H1 (cell line): ENCODE data around the gene NMT1. TPM values are rescaled to one million over a fixed set of nuclear protein-coding genes. Genes with fewer than 3 reads are reported as not detected.

Experiments
- CTCF ChIA-PET: fragments of 300-600 bp; sonication (Branson Sonifier 250); formaldehyde crosslinking; loops from one replicate; lab custom pipeline; 2021; ENCODE audit not compliant: partially characterized antibody; lab: Charles Lee
- POLR2A ChIA-PET: fragments of 300-600 bp; sonication (Branson Sonifier 250); formaldehyde crosslinking; loops from one replicate; lab custom pipeline; 2021; ENCODE audit warnings: inconsistent platforms; ENCODE audit not compliant: partially characterized antibody; lab: Charles Lee
- DNase-seq, 2 experiments: peaks; one replicate each; pipeline versions ENCODE4 v3.0.0 to v3.0.0-alpha.2; 2010 to 2022; ENCODE audit warnings: low spot score in 2 of 2, low read depth in 1 of 2, mixed read lengths in 1 of 2
- FAIRE-seq: peaks from 2 replicates; lab custom pipeline; 2011; peaks lifted over from hg19 to GRCh38; lab: Jason Lieb, UNC
- H2AFZ ChIP-seq: 2 replicates; pipeline ENCODE4 v1.8.1; 2012; ENCODE audit warnings: low read length, inconsistent platforms
- H2AK5ac ChIP-seq: 2 replicates; pipeline ENCODE4 v1.6.1; 2013; ENCODE audit warnings: low read depth, low read length
- H2BK120ac ChIP-seq: replicated peaks from 2 replicates; pipeline ENCODE3; 2013; ENCODE audit warnings: low read depth, low read length, inconsistent platforms
- H2BK12ac ChIP-seq: 2 replicates; pipeline ENCODE4 v1.6.1; 2013; ENCODE audit warnings: low read depth, low read length
- H2BK15ac ChIP-seq: 2 replicates; pipeline ENCODE4 v1.6.1; 2013; ENCODE audit warnings: low read length
- H2BK20ac ChIP-seq: 2 replicates; pipeline ENCODE4 v1.6.1; 2013; ENCODE audit warnings: low read length
- H2BK5ac ChIP-seq: 2 replicates; pipeline ENCODE4 v1.6.1; 2013; ENCODE audit warnings: low read depth, low read length
- H3K14ac ChIP-seq: 2 replicates; pipeline ENCODE4 v1.6.1; 2013; ENCODE audit warnings: inconsistent platforms; ENCODE audit not compliant: insufficient read length
- H3K18ac ChIP-seq: 2 replicates; pipeline ENCODE4 v1.6.1; 2013; ENCODE audit warnings: low read length; ENCODE audit errors: extremely low read depth
- H3K23ac ChIP-seq: 2 replicates; pipeline ENCODE4 v1.6.1; 2013; ENCODE audit warnings: inconsistent platforms; ENCODE audit not compliant: insufficient read length
- H3K23me2 ChIP-seq: 2 replicates; pipeline ENCODE4 v1.6.1; 2013; ENCODE audit warnings: low read depth, low read length
- H3K27ac ChIP-seq: 2 replicates; pipeline ENCODE4 v1.6.1; 2011; ENCODE audit warnings: low read depth, low read length, inconsistent platforms
- H3K27me3 ChIP-seq, 4 experiments: replicated peaks in 1 of 4; 1 replicate in 1 of 4; 2 replicates in 3 of 4; pipeline versions ENCODE4 v1.6.1 to v1.8.1; 2011 to 2013; ENCODE audit warnings: low read length in 3 of 4, mild to moderate bottlenecking in 3 of 4, inconsistent platforms in 2 of 4, mixed read lengths in 2 of 4, moderate library complexity in 1 of 4; ENCODE audit not compliant: control insufficient read depth in 3 of 4, insufficient read depth in 3 of 4; ENCODE audit errors: extremely low read depth in 1 of 4
- H3K36me3 ChIP-seq, 4 experiments: 2 replicates each; pipeline versions ENCODE4 v1.6.1 to v1.8.1; 2011 to 2013; ENCODE audit warnings: mild to moderate bottlenecking in 4 of 4, low read length in 3 of 4, moderate library complexity in 2 of 4, control low read depth in 1 of 4, inconsistent platforms in 1 of 4; ENCODE audit not compliant: insufficient read depth in 4 of 4, control insufficient read depth in 2 of 4
- H3K4ac ChIP-seq: replicated peaks from 2 replicates; pipeline ENCODE3; 2013; ENCODE audit warnings: low read length, low read depth, mixed read lengths, inconsistent platforms; ENCODE audit not compliant: insufficient read length
- H3K4me1 ChIP-seq, 4 experiments: replicated peaks in 1 of 4; 1 replicate in 1 of 4; 2 replicates in 3 of 4; pipeline versions ENCODE4 v1.6.1 to v1.8.1; 2011 to 2013; ENCODE audit warnings: low read length in 3 of 4, inconsistent platforms in 2 of 4, mixed read lengths in 1 of 4; ENCODE audit not compliant: insufficient read depth in 4 of 4, control insufficient read depth in 3 of 4
- H3K4me2 ChIP-seq, 2 experiments: 2 replicates each; pipeline versions ENCODE4 v1.6.1 to v1.8.1; 2011 to 2013; ENCODE audit warnings: low read depth in 2 of 2, low read length in 2 of 2, control low read depth in 1 of 2, inconsistent platforms in 1 of 2, mild to moderate bottlenecking in 1 of 2; ENCODE audit not compliant: insufficient read depth in 1 of 2
- H3K4me3 ChIP-seq, 4 experiments: fragments of 200-600, 300-600 bp in 1 of 4; sonication (generic), shearing (Covaris generic), sonication (Bioruptor Twin) in 1 of 4; 2 replicates each; pipeline versions ENCODE4 v1.5.1 to v1.8.1; 2011 to 2016; ENCODE audit warnings: low read length in 4 of 4, low read depth in 3 of 4, control low read depth in 2 of 4, inconsistent platforms in 2 of 4, mild to moderate bottlenecking in 2 of 4, mixed read lengths in 1 of 4, moderate library complexity in 1 of 4; ENCODE audit not compliant: insufficient read depth in 2 of 4; ENCODE audit errors: extremely low read depth in 1 of 4
- H3K56ac ChIP-seq: replicated peaks from 2 replicates; pipeline ENCODE3; 2013; ENCODE audit warnings: low read depth, mild to moderate bottlenecking, mixed read lengths, low read length, inconsistent platforms; ENCODE audit not compliant: insufficient read length
- H3K79me1 ChIP-seq: 2 replicates; pipeline ENCODE4 v1.6.1; 2013; ENCODE audit warnings: low read depth, low read length, control low read depth
- H3K79me2 ChIP-seq, 2 experiments: 2 replicates each; pipeline versions ENCODE4 v1.6.1 to v1.8.1; 2012 to 2013; ENCODE audit warnings: low read length in 2 of 2, mild to moderate bottlenecking in 2 of 2, inconsistent platforms in 1 of 2; ENCODE audit not compliant: insufficient read depth in 2 of 2, control insufficient read depth in 1 of 2
- H3K9ac ChIP-seq, 4 experiments: replicated peaks in 1 of 4; 1 replicate in 1 of 4; 2 replicates in 3 of 4; pipeline versions ENCODE4 v1.6.1 to v1.8.1; 2011 to 2013; ENCODE audit warnings: low read depth in 3 of 4, low read length in 3 of 4, control low read depth in 2 of 4, mild to moderate bottlenecking in 2 of 4, moderate library complexity in 2 of 4, inconsistent platforms in 1 of 4; ENCODE audit errors: extremely low read depth in 1 of 4
- H3K9me3 ChIP-seq, 2 experiments: 2 replicates each; pipeline versions ENCODE4 v1.6.1 to v1.8.1; 2012 to 2013; ENCODE audit warnings: mild to moderate bottlenecking in 2 of 2, moderate library complexity in 2 of 2, control low read depth in 1 of 2, inconsistent platforms in 1 of 2, low read depth in 1 of 2, low read length in 1 of 2, mixed read lengths in 1 of 2; ENCODE audit not compliant: insufficient read depth in 2 of 2
- H4K20me1 ChIP-seq, 2 experiments: replicated peaks in 1 of 2; 2 replicates each; pipeline versions ENCODE3 to v1.8.1; 2011 to 2013; ENCODE audit warnings: inconsistent platforms in 2 of 2, low read length in 2 of 2, mild to moderate bottlenecking in 1 of 2; ENCODE audit not compliant: insufficient read depth in 2 of 2, control insufficient read depth in 1 of 2
- H4K5ac ChIP-seq: 2 replicates; pipeline ENCODE4 v1.6.1; 2013; ENCODE audit warnings: low read length, low read depth, mixed read lengths, inconsistent platforms; ENCODE audit not compliant: insufficient read length
- H4K8ac ChIP-seq: 2 replicates; pipeline ENCODE4 v1.8.0; 2013; ENCODE audit warnings: mild to moderate bottlenecking, moderate library complexity, low read length, inconsistent platforms; ENCODE audit not compliant: insufficient read depth; ENCODE audit errors: extremely low read depth
- H4K91ac ChIP-seq: replicated peaks from 2 replicates; pipeline ENCODE3; 2013; ENCODE audit warnings: low read length, mixed read lengths, inconsistent platforms; ENCODE audit not compliant: insufficient read length
- CTCF ChIP-seq, 3 experiments: IDR thresholded peaks; 1 replicate in 2 of 3; 2 replicates in 1 of 3; pipeline versions ENCODE4 v1.5.1 to v1.6.1; 2011; ENCODE audit warnings: low read length in 3 of 3, mild to moderate bottlenecking in 3 of 3, inconsistent platforms in 2 of 3, low read depth in 1 of 3, moderate library complexity in 1 of 3; ENCODE audit not compliant: insufficient read depth in 1 of 3; ENCODE audit errors: control extremely low read depth in 1 of 3
- FOSL1 ChIP-seq: IDR thresholded peaks from 2 replicates; pipeline ENCODE4 v1.6.1; 2011; ENCODE audit warnings: mild to moderate bottlenecking, low read depth, low read length, moderate library complexity; ENCODE audit not compliant: insufficient read depth
- WGBS, 2 experiments: shearing (Covaris generic) in 1 of 2; methylation state at CpG; one replicate each; pipeline versions ENCODE4 v1.1.6 to v1.1.7; 2013 to 2015; ENCODE audit warnings: low lambda C conversion rate in 2 of 2, mixed read lengths in 2 of 2, inconsistent platforms in 1 of 2, low coverage in 1 of 2, missing lambda C conversion rate in 1 of 2; ENCODE audit not compliant: insufficient replicate concordance in 2 of 2, insufficient coverage in 1 of 2, insufficient read length in 1 of 2; ENCODE audit errors: extremely low coverage in 1 of 2, missing lambda C conversion rate in 1 of 2; 5-methylcytosine and 5-hydroxymethylcytosine counted together
- polyA plus RNA-seq, 7 experiments: library from polyadenylated mRNA; depleted of rRNA in 3 of 7; stranded (reverse) in 5 of 7; unstranded in 2 of 7; fragments of >200 nt in 5 of 7; fragments of 200-250 nt in 2 of 7; gene quantifications; 1 replicate in 5 of 7; 2 replicates in 1 of 7; 4 replicates in 1 of 7; pipeline versions ENCODE4 v1.2.1 to v1.2.3, GENCODE V29; 2011 to 2013; ENCODE audit warnings: missing spikeins in 2 of 7, mixed read lengths in 2 of 7
- total RNA-seq: library from RNA; stranded (reverse); fragmentation: NEBNext Ultra II Directional; extraction: Animal tissue kit (Norgen Biotek cat#: 25700); gene quantifications from 2 replicates; pipeline ENCODE4 v1.2.1, GENCODE V29; 2021
- TF ChIP-seq, protein P1 (sequence below): IDR thresholded peaks from 2 replicates; pipeline ENCODE4 v1.6.1; 2011; ENCODE audit warnings: low read depth, mild to moderate bottlenecking, low read length; ENCODE audit not compliant: insufficient read depth

NMT1 gene
- total and polyA plus RNA-seq, 2 of the 8 experiments (the other 6 are each of a cell fraction or from before 2014, with no cell fraction given) = 42.9 to 149 TPM

DNA sequence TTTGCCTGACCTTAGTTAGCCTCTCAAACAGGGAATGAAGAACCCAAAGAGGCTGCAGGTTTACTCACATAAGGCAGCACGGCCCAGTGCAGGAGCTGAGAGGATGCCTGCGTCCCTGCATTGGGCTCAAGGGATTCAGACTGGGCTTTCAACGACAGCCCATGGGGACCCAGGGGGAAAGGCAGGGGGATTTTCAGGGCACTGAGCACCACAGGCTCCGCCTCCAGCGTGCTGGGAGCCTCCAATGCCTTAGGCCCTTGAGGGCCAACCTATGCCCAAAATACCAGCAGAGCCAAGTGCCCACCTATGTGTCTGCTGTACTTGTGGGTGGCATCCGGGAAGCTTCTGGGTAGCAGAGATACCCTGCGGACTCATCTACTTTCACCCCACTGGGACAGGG, 32.0 kb upstream of the NMT1 start:
- Histone ChIP-seq H3K9ac (no peak overlapping the region), H2AK5ac (no peak overlapping the region), H3K4me1 (no peaks in the 10 kb centered on the region), H2AFZ (no peak overlapping the region), H2BK12ac (no peak overlapping the region), H2BK20ac (no peak overlapping the region), H2BK120ac (no peak overlapping the region), H3K27ac (no peak overlapping the region; the same call in 1 of the 2 replicates), H4K91ac (no peak overlapping the region), H4K5ac (no peak overlapping the region), H3K56ac (no peak overlapping the region), H3K23me2 (no peaks in the 10 kb centered on the region; the same call in 1 of the 2 replicates), H2BK15ac (no peak overlapping the region), H3K23ac (no peak overlapping the region), H3K4ac (no peak overlapping the region), H3K79me2 (no peaks in the 10 kb centered on the region), H3K27me3 (no peaks in the 10 kb centered on the region), H4K20me1 (peaks cover 0 to 2% of the 10 kb centered on the region in 2 experiments), H3K36me3 (peaks cover 2 to 35% (median 8%) of the 10 kb centered on the region in 4 experiments; a peak in 6 of 8 replicates), H3K4me2 (no peak overlapping the region), H3K9me3 (no peaks in the 10 kb centered on the region), H2BK5ac (no peak overlapping the region), H4K8ac (no peak overlapping the region), H3K14ac (no peak overlapping the region), H3K18ac (no peak overlapping the region), H3K4me3 (no peak overlapping the region), H3K79me1 (no peaks in the 10 kb centered on the region)
- ChIA-PET POLR2A (no interaction called here), CTCF (interaction anchor here (0.6 to 1.1 kb wide), 5 partner anchors 8 to 1972 kb away, joined by 3 read pairs; no protein-coding TSS in a partner anchor)
- TF ChIP-seq CTCF (IDR thresholded peaks at IDR 0.05; ENCODE audit: control extremely low read depth in 1 of 3, insufficient read depth in 1 of 3, low read depth in 1 of 3, low read length in 3 of 3) (no peak), FOSL1 (no peak)
- TF ChIP-seq, protein P1, sequence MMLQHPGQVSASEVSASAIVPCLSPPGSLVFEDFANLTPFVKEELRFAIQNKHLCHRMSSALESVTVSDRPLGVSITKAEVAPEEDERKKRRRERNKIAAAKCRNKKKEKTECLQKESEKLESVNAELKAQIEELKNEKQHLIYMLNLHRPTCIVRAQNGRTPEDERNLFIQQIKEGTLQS = no peak
- no peak for FAIRE-seq
- WGBS, 2 experiments = 99% methylated on average over 7 of the region's 7 CpGs; no CpG with 5 or more reads in 1 of the 2 experiments
- DNase-seq = no peak
